ENCODE data around the gene SAMD9L. TPM values are rescaled to one million over a fixed set of nuclear protein-coding genes. Genes with fewer than 3 reads are reported as not detected.
A peak's percentile ranks its signal among the peaks of the same experiment; 100 is the strongest.
"Not testable (repeated sequence)": the region's sequence is repeated elsewhere in the genome, so short reads cannot be mapped to it uniquely, and the experiment has no call there.

Gene SAMD9L
- total RNA-seq, 1 donor from 2014 or later: 27.7 TPM

- DNase-seq (ENCODE audit: low read depth): peak; percentile 31
Observed at GRCh38 chr7:93146472-93147141, 1.6 kb downstream of the SAMD9L start.

GRCh38 chr7:93146036-93146435 is 2.1 kb downstream of the SAMD9L start:
- DNase-seq (ENCODE audit: low read depth): no peak

GRCh38 chr7:93145354-93145753 is 2.8 kb downstream of the SAMD9L start:
- no peak for DNase-seq (ENCODE audit: low read depth)

DNA sequence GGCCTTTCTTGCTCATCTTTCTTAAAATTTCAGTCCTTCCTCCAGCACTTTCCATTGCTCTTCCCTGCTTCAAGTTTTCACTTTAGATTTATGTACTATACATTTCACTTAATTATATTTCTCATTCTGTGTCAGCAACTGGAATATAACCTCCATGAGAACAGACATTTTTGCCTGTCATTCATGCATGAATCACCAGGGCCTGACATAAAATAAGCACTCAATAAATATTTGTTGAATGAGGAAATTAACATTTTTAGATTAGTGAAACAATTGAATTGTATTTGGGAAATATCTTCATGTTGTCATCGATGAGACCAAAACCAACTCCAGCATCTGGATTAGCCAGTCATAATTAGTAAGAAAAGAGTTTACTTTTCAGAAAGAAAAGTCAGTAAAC is 6.1 kb downstream of the SAMD9L start:
- no peak for DNase-seq (ENCODE audit: low read depth)

- no peak for DNase-seq (ENCODE audit: low read depth)
Observed at GRCh38 chr7:93140582-93141191, 7.5 kb downstream of the SAMD9L start.

DNA sequence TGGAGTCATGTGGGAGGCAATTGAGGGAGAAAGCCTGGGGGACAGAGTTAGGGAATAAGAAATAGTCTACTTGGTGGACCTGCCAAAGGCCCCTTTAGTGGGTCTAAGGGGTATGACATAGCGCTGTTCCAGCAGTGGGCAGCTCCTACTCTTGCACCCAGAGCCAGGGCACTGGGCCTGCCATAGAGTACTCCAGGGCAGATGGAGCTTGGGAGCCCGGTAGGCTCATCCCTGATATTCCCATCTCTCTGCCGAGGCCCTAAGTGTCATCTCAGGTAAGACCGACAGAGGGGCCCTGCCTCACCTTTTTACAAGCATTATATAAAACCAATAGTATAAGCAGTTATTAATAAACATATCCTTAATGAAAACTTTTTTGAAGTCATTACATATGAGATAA is 9.6 kb downstream of the SAMD9L start:
- no peak for DNase-seq (ENCODE audit: low read depth)

- DNase-seq (ENCODE audit: low read depth): no peak
Observed at GRCh38 chr7:93133005-93133404, 15.2 kb downstream of the SAMD9L start.

GRCh38 chr7:93132216-93132615 is 16.0 kb downstream of the SAMD9L start:
- no peak for DNase-seq (ENCODE audit: low read depth)

DNA sequence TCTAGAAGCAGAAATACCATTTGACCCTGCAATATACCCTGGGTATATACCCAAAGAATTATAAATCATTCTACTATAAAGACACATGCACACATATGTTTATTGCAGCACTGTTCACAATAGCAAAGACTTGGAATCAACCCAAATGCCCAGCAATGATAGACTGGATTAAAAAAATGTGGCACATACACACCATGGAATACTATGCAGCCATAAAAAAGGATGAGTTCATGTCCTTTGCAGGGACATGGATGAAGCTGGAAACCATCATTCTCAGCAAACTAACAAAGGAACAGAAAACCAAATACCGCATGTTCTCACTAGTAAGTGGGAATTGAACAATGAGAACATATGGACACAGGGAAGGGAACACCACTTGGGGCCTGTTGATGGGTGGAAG is 21.2 kb downstream of the SAMD9L start:
- not testable (repeated sequence) for DNase-seq (ENCODE audit: low read depth)

DNA sequence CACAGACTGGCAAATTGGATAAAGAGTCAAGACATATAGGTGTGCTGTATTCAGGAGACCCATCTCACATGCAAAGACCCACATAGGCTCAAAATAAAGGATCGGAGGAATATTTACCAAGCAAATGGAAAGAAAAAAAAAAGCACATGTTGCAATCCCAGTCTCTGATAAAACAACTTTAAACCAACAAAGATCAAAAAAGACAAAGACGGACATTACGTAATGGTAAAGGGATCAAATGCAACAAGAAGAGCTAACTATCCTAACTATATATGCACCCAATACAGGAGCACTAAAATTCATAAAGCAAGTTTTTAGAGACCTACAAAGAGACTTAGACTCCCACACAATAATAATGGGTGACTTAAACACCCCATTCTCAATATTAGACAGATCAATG is 24.7 kb downstream of the SAMD9L start:
- not testable (repeated sequence) for DNase-seq (ENCODE audit: low read depth)

DNA sequence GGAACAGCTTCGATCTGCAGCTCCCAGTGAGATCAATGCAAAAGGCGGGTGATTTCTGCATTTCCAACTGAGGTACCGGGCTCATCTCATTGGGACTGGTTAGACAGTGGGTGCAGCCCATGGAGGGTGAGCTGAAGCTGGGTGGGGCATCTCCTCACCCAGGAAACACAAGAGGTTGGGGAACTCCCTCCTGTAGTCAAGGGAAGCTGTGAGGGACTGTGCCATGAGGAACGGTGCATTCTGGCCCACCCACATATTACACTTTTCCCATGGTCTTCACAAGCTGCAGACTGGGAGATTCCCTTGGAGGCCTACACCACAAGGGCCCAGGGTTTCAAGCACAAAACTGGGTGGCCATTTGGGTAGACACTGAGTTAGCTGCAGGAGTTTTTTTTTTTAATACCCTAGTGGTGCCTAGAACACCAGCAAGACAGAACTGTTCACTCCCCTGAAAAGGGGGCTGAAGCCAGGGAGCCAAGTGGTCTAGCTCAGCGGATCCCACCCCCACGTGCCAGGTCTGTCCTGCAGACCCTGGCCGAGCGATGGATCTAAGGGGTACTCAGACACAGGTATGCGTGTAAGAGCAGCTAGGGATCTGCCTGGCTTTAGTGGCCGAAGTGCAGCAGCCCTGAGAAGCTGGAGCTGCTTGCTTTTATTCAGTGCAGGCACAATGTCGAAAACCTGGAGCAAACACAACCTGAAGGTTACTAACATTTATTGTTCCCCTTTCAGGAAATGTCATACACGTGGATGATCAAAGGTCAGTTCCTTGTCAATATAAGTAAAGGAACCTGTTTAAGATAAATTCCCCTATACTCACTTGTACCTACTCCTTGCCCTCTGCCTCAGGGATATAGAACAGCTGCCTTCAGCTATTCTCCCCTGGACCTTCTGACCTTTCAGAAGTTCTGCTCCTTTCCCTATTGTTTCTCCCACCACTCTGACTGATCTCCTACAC is 27.3 kb downstream of the SAMD9L start:
- DNase-seq (ENCODE audit: low read depth): no peak

- DNase-seq (ENCODE audit: low read depth): peak; percentile 35
Observed at GRCh38 chr7:93119191-93119905, 28.8 kb downstream of the SAMD9L start.

- DNase-seq (ENCODE audit: low read depth): peak; percentile 90
Observed at GRCh38 chr7:93117852-93118530, 30.2 kb downstream of the SAMD9L start, which contains the start of gene SAMD9. Gene SAMD9 (minus strand): TSS chr7:93117979. CDS start chr7:93106097, 11,882 bp downstream.

DNA sequence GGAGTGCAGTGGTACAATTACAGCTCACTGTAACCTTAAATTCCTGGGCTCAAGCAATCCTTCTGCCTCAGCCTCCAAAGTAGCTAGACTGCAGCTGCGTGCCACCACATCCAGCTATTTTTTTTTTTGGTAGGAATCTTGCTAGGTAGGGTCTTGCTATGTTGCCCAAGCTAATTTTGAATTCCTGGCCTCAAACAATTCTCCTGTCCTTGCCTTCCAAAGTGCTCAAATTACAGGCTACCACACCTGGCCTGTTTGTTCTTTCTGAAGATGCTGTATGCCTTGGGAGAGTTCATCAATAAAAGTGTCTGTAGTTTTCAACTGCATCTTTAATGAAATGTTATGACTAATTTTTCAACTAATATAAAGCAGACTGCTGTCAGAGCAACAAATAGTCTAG is 30.9 kb downstream of the SAMD9L start:
- DNase-seq (ENCODE audit: low read depth): peak; percentile 13

- DNase-seq (ENCODE audit: low read depth): peak; percentile 49
Observed at GRCh38 chr7:93115796-93116195, 32.4 kb downstream of the SAMD9L start.

- no peak for DNase-seq (ENCODE audit: low read depth)
Observed at GRCh38 chr7:93108003-93108402, 40.2 kb downstream of the SAMD9L start.

DNA sequence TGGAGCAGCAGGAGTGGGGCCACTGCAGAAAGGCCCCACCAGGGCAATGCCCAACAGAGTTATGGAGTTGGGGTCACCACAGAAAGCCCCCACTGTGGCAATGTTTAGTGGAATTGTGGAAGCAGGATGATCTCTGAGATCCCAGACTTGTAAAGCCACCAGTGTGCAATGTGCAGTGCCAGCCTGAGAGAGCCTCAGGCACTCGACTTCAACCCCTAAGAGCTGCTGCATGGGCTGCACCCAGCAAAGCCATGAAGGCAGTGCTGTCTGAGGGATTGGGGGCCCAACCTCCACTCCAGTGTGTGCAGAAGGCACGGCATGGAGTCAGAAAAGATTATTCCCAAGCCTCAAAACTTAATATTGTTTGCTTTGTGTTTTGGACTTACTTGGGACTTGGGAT is 50.8 kb downstream of the SAMD9L start:
- no peak for DNase-seq (ENCODE audit: low read depth)

DNA sequence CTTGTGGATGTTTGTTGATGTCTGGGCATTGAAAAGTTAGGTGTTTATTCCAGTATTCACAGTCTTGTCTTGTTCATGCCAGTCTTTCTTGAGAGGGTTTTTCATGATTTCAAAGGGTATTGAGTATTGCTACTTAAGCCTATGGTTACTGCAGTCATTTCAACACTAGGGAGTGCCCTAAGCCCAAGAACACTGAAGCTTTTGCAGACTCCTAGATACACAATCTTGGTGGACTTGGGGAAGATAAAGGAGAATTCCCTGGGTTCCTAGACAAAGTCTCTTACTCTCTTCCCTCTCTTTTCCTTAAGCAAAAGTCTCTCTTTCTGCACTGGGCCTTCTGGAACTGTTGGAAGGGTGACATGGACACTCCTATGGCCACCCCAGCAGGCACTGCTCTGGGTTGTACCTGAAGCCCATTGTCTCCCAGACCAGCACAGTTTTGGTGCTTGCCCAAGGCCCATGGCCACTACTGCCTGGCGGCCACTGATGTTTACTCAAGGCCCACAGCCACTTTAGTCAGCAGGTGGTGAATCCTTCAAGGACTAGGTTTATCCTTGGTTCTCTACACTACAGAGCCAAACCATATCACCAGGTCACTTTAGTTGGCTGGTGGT is 55.3 kb downstream of the SAMD9L start:
- no peak for DNase-seq (ENCODE audit: low read depth)

Data from myocyte (in vitro differentiated cells).